HEK293 (cell line): ENCODE measurements around the gene KIF4B.

Experiments used
- CTCF ChIA-PET: fragments of 350-600 bp; formaldehyde crosslinking; extraction: SDS; loops from one replicate; lab custom pipeline; 2021; ENCODE audit warnings: antibody characterized with exemption; lab: Yijun Ruan, JAX
- POLR2A ChIA-PET: fragments of 300-600 bp; formaldehyde crosslinking; extraction: SDS; loops from one replicate; lab custom pipeline; 2020; ENCODE audit warnings: antibody characterized with exemption, inconsistent platforms; lab: Yijun Ruan, JAX
- H3K27ac ChIP-seq: fragments of 200-500 bp; sonication (Bioruptor generic); 2 replicates; pipeline ENCODE4 v1.5.1; 2014; ENCODE audit warnings: low read depth, low read length, control low read depth, inconsistent platforms; ENCODE audit errors: extremely low read depth
- H3K36me3 ChIP-seq, 2 experiments: fragments of 200-500 bp in 1 of 2; sonication (Bioruptor generic) in 1 of 2; 1 replicate in 1 of 2; 2 replicates in 1 of 2; pipeline ENCODE4 v1.5.1; 2014 to 2017; ENCODE audit warnings: inconsistent platforms in 2 of 2, low read length in 2 of 2; ENCODE audit not compliant: control insufficient read depth in 2 of 2, insufficient read depth in 1 of 2
- H3K4me1 ChIP-seq: fragments of 200-500 bp; sonication (Bioruptor generic); 2 replicates; pipeline ENCODE4 v1.5.1; 2014; ENCODE audit warnings: mild to moderate bottlenecking, low read length, inconsistent platforms; ENCODE audit not compliant: control insufficient read depth, insufficient read depth
- H3K4me3 ChIP-seq: 2 replicates; pipeline ENCODE4 v1.5.1; 2011; ENCODE audit warnings: low read depth, mild to moderate bottlenecking, control low read depth, low read length, moderate library complexity
- H3K9me3 ChIP-seq: fragments of 200-500 bp; sonication (Bioruptor generic); 2 replicates; pipeline ENCODE4 v1.5.1; 2014; ENCODE audit warnings: low read depth, low read length, inconsistent platforms; ENCODE audit not compliant: control insufficient read depth, insufficient read depth
- ATF2 ChIP-seq: fragments of 450-650 bp; formaldehyde crosslinking; IDR thresholded peaks from 2 replicates; pipeline ENCODE4 v1.5.1; 2016; ENCODE audit warnings: missing biosample characterization, missing genetic modification characterization, low read depth
- GLI2 ChIP-seq: fragments of 450-650 bp; formaldehyde crosslinking; IDR thresholded peaks from 2 replicates; pipeline ENCODE4; 2017; ENCODE audit warnings: missing biosample characterization, missing genetic modification characterization, low read depth, borderline replicate concordance
- KLF10 ChIP-seq: fragments of 450-650 bp; IDR thresholded peaks from 2 replicates; pipeline ENCODE4 v1.5.1; 2018; ENCODE audit warnings: missing biosample characterization, mild to moderate bottlenecking, missing genetic modification characterization
- KLF17 ChIP-seq: fragments of 450-650 bp; formaldehyde crosslinking; IDR thresholded peaks from 2 replicates; pipeline ENCODE4 v1.5.1; 2016; ENCODE audit warnings: missing biosample characterization, missing genetic modification characterization
- PRDM2 ChIP-seq: fragments of 450-650 bp; formaldehyde crosslinking; IDR thresholded peaks from 2 replicates; pipeline ENCODE4 v1.5.1; 2016; ENCODE audit warnings: missing biosample characterization, missing genetic modification characterization, borderline replicate concordance
- ZBTB20 ChIP-seq: fragments of 450-650 bp; formaldehyde crosslinking; IDR thresholded peaks from 2 replicates; pipeline ENCODE4 v1.5.1; 2016; ENCODE audit warnings: missing biosample characterization, missing genetic modification characterization
- ZNF19 ChIP-seq: fragments of 450-650 bp; formaldehyde crosslinking; IDR thresholded peaks from 2 replicates; pipeline ENCODE4; 2016; ENCODE audit warnings: missing biosample characterization, missing genetic modification characterization, low read depth
- ZNF2 ChIP-seq: fragments of 450-650 bp; formaldehyde crosslinking; IDR thresholded peaks from 2 replicates; pipeline ENCODE4 v1.5.1; 2016; ENCODE audit warnings: missing biosample characterization, missing genetic modification characterization
- ZNF214 ChIP-seq: fragments of 450-650 bp; formaldehyde crosslinking; IDR thresholded peaks from 2 replicates; pipeline ENCODE4 v1.5.1; 2017; ENCODE audit warnings: missing biosample characterization, mild to moderate bottlenecking, missing genetic modification characterization, borderline replicate concordance
- ZNF23 ChIP-seq: fragments of 450-650 bp; formaldehyde crosslinking; IDR thresholded peaks from 2 replicates; pipeline ENCODE4 v1.5.1; 2016; ENCODE audit warnings: missing biosample characterization, missing genetic modification characterization, borderline replicate concordance
- ZNF248 ChIP-seq: fragments of 450-650 bp; formaldehyde crosslinking; IDR thresholded peaks from 2 replicates; pipeline ENCODE4 v1.5.1; 2017; ENCODE audit warnings: missing biosample characterization, missing genetic modification characterization
- ZNF274 ChIP-seq, 2 experiments: fragments of 200-500 bp in 1 of 2; fragments of 450-650 bp in 1 of 2; sonication (Bioruptor generic) in 1 of 2; formaldehyde crosslinking in 1 of 2; IDR thresholded peaks; 2 replicates each; pipeline versions ENCODE4 v1.5.1 to v1.6.1; 2014 to 2016; ENCODE audit warnings: borderline replicate concordance in 1 of 2, inconsistent platforms in 1 of 2, low read length in 1 of 2, missing biosample characterization in 1 of 2, missing genetic modification characterization in 1 of 2
- ZNF488 ChIP-seq: fragments of 450-650 bp; formaldehyde crosslinking; IDR thresholded peaks from 2 replicates; pipeline ENCODE4 v1.5.1; 2016; ENCODE audit warnings: missing biosample characterization, missing genetic modification characterization
- ZNF623 ChIP-seq: fragments of 450-650 bp; formaldehyde crosslinking; IDR thresholded peaks from 2 replicates; pipeline ENCODE4 v1.5.1; 2016; ENCODE audit warnings: missing biosample characterization, missing genetic modification characterization

The KIF4B gene

GRCh38 chr5:155013526-155013925 is at the start of gene KIF4B:
TSS of gene KIF4B (plus strand) at chr5:155013755. CDS start at chr5:155013860, 105 bp downstream.
- Histone ChIP-seq H3K27ac (no peak within 1 kb of the TSS), H3K4me3 (peak within 1 kb of the TSS; percentile 15; the same call in 1 of the 2 replicates), H3K36me3 (no peaks in the 10 kb centered on the region), H3K9me3 (no peaks in the 10 kb centered on the region), H3K4me1 (no peaks in the 10 kb centered on the region)
- CTCF ChIA-PET = no interaction called here
- POLR2A ChIA-PET = no interaction called here
- TF ChIP-seq ZBTB20 (tag by site-specific recombination) (no peak), KLF17 (tag by site-specific recombination) (no peak), ZNF488 (no peak), ZNF19 (tag by site-specific recombination) (no peak), GLI2 (tag by site-specific recombination) (no peak), ATF2 (tag by site-specific recombination) (no peak), PRDM2 (tag by site-specific recombination) (no peak), KLF10 (tag by site-specific recombination) (no peak), ZNF214 (no peak), ZNF23 (no peak), ZNF248 (tag by site-specific recombination) (no peak), ZNF2 (tag by site-specific recombination) (no peak)

- Histone ChIP-seq H3K9me3 (no peaks in the 10 kb centered on the region), H3K4me3 (no peak overlapping the region), H3K4me1 (no peaks in the 10 kb centered on the region), H3K27ac (no peak overlapping the region), H3K36me3 (peaks cover 19 to 50% of the 10 kb centered on the region in 2 experiments)
- ChIA-PET POLR2A (interaction anchor here (0.9 kb wide), 1 partner anchor 15 kb away, joined by 3 read pairs; no protein-coding TSS in a partner anchor), CTCF (interaction anchor here (0.6 to 2.0 kb wide), 5 partner anchors 14 to 121 kb away, joined by 3 to 6 read pairs (median 3); no protein-coding TSS in a partner anchor)
- peak; percentile 39; the same call in 1 of the 2 replicates for TF ChIP-seq ZNF623 (tag by site-specific recombination)
- no peak for TF ChIP-seq ZNF274 (IDR thresholded peaks at IDR 0.05; ENCODE audit: low read length)
- TF ChIP-seq ZNF274 (tag by site-specific recombination; IDR thresholded peaks at IDR 0.05; ENCODE audit: borderline replicate concordance) = no peak
Observed at GRCh38 chr5:154966081-154966841, 47.3 kb upstream of the KIF4B start.
